ENCODE data around the gene EPHA7.

Gene EPHA7

GRCh38 chr6:93416571-93417420 is 2.6 kb downstream of the EPHA7 start:
- FAIRE-seq = no peak
- no peak for TF ChIP-seq CTCF (IDR thresholded peaks at IDR 0.05; ENCODE audit: insufficient read depth, missing control alignments)
- DNase-seq (ENCODE audit: insufficient read length, low spot score) = peak; percentile 34

- no peak for TF ChIP-seq CTCF (IDR thresholded peaks at IDR 0.05; ENCODE audit: insufficient read depth, missing control alignments)
- FAIRE-seq (peak; percentile 63), DNase-seq (ENCODE audit: insufficient read length, low spot score) (no peak)
These were observed 6.2 kb downstream of the EPHA7 start for GRCh38 chr6:93413190-93413589.

- DNase-seq (ENCODE audit: insufficient read length, low spot score) (no peak), FAIRE-seq (no peak)
- no peak for TF ChIP-seq CTCF (IDR thresholded peaks at IDR 0.05; ENCODE audit: insufficient read depth, missing control alignments)
These were observed 6.9 kb downstream of the EPHA7 start for GRCh38 chr6:93412452-93412851.

GRCh38 chr6:93407186-93407585 is 12.2 kb downstream of the EPHA7 start:
- FAIRE-seq (no peak), DNase-seq (ENCODE audit: insufficient read length, low spot score) (no peak)
- TF ChIP-seq CTCF (IDR thresholded peaks at IDR 0.05; ENCODE audit: insufficient read depth, missing control alignments) = no peak

GRCh38 chr6:93403390-93403789 is 16.0 kb downstream of the EPHA7 start:
- no peak for TF ChIP-seq CTCF (IDR thresholded peaks at IDR 0.05; ENCODE audit: insufficient read depth, missing control alignments)
- DNase-seq (ENCODE audit: insufficient read length, low spot score) = no peak
- no peak for FAIRE-seq

GRCh38 chr6:93398723-93399122 is 20.6 kb downstream of the EPHA7 start:
- DNase-seq (ENCODE audit: insufficient read length, low spot score) (no peak), FAIRE-seq (no peak)
- no peak for TF ChIP-seq CTCF (IDR thresholded peaks at IDR 0.05; ENCODE audit: insufficient read depth, missing control alignments)

GRCh38 chr6:93394471-93394870 is 24.9 kb downstream of the EPHA7 start:
- TF ChIP-seq CTCF (IDR thresholded peaks at IDR 0.05; ENCODE audit: insufficient read depth, missing control alignments) = no peak
- DNase-seq (ENCODE audit: insufficient read length, low spot score) = no peak
- FAIRE-seq = peak; percentile 11

All from D721Med (cell line).